Measurements from ENCODE around the gene DCTPP1.

Gene DCTPP1

DNA sequence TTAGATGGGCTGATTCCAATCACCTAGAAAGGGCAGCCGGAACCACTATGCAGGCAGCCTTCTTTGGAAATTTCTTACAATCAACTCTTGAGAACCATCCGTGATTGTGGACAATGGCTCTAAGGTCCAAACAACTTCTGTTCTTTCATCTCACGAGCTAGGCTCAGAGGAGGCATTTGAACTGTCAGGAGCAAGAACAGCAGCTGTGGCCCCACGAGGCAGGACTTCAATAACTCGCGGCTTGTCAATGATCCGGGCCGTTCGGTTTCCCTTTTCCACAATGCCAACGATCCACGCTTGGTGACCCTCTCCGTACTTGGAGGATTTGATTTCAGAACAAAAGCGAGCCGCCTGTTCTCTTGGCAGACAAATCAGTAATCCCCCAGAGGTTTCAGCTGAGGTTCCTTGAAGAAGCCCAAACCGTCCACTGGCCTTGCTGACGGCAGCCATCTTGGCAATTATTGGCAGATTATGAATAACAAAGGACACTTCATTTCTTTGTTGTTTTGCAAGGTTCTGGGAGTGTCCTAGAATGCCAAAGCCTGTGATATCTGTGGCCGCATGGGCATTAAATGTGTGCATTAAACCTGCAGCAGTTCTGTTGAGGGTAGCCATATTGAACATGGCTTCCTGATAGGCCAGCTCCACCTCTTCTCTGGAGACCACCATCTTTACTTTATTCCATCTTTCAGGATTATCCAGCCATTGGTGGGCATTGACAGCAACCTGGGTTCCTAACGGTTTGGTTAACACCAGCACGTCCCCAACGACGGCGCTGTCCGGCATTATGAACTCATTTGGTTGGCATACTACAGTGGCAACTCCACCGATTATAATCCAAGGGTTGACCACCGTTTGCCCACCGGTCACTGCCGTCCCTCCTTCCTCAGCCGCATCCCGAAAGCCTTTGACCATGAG is 14.7 kb upstream of the DCTPP1 start:
- DNase-seq (ENCODE audit: low spot score) = no peak
- POLR2A ChIA-PET (ENCODE audit: low non-redundant PET) = interaction anchor here (0.6 to 1.1 kb wide), 3 partner anchors 11 to 123 kb away, joined by 3 to 4 read pairs (median 3); no protein-coding TSS in a partner anchor
- CTCF ChIA-PET = interaction anchor here (0.6 kb wide), 1 partner anchor 98 kb away, joined by 3 read pairs; no protein-coding TSS in a partner anchor
- H3K27ac ChIP-seq = peak overlapping the region; percentile 87
- TF ChIP-seq CTCF (conservative IDR thresholded peaks at IDR 0.05; ENCODE audit: low read depth) = no peak

GRCh38 chr16:30443631-30444030 is 13.8 kb upstream of the DCTPP1 start:
- no peak for DNase-seq (ENCODE audit: low spot score)
- TF ChIP-seq CTCF (conservative IDR thresholded peaks at IDR 0.05; ENCODE audit: low read depth) = no peak
- H3K27ac ChIP-seq = no peak overlapping the region
- CTCF ChIA-PET = no interaction called here
- POLR2A ChIA-PET (ENCODE audit: low non-redundant PET) = no interaction called here

DNA sequence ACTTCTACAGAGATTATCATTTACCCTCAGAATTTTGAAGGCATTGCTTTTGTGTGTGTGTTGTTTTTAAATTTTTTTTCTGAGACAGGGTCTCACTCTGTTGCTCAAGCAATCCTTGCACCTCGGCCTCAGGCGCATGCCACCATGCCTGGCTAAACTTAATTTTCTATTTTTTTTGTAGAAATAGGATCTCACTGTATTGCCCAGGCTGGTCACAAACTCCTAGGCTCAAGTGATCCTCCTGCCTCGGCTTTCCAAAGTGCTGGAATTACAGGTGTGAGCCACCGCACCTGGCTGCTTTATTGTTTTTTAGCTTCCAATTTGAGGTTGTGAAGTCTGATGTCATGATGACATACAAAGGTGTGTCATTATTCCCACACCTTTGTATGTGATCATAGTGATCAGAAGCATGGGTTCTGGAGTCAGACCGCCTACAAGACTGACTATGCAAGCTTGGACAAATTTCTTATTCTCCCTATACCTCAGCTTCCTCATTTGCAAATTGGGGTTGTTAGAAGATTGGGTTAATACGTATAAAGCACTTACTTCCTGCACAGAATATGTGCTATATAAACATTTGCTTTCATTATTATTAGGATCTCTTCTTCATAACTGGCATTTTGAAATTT is 10.0 kb upstream of the DCTPP1 start:
- no peak overlapping the region for H3K27ac ChIP-seq
- TF ChIP-seq CTCF (conservative IDR thresholded peaks at IDR 0.05; ENCODE audit: low read depth) = no peak
- CTCF ChIA-PET = no interaction called here
- DNase-seq (ENCODE audit: low spot score) = no peak
- POLR2A ChIA-PET (ENCODE audit: low non-redundant PET) = no interaction called here

DNA sequence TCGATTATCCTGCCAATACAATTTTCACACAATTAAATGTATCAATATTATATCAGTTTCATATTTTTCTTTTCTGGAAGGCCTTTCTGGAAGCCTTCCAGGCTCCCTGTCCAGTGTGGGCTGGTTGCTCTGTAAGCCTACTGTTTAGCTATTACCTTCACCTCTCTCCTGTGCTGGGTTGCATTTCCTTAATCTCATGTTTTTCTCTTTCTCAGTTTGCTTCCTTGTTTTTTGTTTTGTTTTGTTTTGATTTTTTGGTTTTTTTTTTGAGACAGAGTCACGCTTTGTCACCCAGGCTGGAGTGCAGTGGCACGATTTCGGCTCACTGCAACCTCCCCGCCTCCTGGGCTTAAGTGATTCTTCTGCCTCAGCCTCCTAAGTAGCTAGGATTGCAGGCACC is 9.0 kb upstream of the DCTPP1 start:
- CTCF ChIA-PET = no interaction called here
- H3K27ac ChIP-seq = no peak overlapping the region
- POLR2A ChIA-PET (ENCODE audit: low non-redundant PET) = interaction anchor here (0.6 kb wide), 1 partner anchor 63 kb away, joined by 14 read pairs; no protein-coding TSS in a partner anchor

DNA sequence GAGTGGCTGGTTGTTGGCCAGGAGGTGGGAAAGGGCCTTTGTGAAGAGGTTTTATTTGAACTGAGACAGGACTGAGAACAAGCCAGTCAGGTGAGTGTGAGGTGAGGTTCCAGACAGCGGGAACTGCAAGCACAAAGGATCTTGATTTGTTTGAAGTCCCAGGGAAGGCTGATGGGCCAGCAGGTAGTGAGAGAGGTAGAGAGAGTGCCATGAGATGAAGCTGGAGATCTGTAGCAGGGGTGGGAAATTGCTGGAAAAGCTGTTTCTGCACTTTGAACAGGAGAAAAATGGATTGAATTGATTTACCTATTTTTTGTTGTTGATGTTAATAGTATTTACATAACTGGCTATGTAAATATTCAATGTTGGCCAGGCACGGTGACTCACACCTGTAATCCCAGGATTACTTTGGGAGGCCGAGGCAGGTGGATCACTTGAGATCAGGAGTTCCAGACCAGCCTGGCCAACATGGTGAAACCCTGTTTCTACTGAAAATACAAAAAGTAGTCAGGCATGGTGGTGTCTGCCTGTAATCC is 7.7 kb upstream of the DCTPP1 start:
- ChIA-PET POLR2A (ENCODE audit: low non-redundant PET) (interaction anchor here (0.6 kb wide), 1 partner anchor 22 kb away, joined by 5 read pairs; no protein-coding TSS in a partner anchor), CTCF (interaction anchor here (0.7 kb wide), 1 partner anchor 331 kb away, joined by 4 read pairs; no protein-coding TSS in a partner anchor)
- no peak overlapping the region for H3K27ac ChIP-seq
- no peak for TF ChIP-seq CTCF (conservative IDR thresholded peaks at IDR 0.05; ENCODE audit: low read depth)
- DNase-seq (ENCODE audit: low spot score) = no peak

More for the DNA sequence above, 9.0 kb upstream of the DCTPP1 start:
- no peak for DNase-seq (ENCODE audit: low spot score)
- no peak for TF ChIP-seq CTCF (conservative IDR thresholded peaks at IDR 0.05; ENCODE audit: low read depth)

GRCh38 chr16:30434852-30435251 is 5.0 kb upstream of the DCTPP1 start:
- no peak overlapping the region for H3K27ac ChIP-seq
- POLR2A ChIA-PET (ENCODE audit: low non-redundant PET) = no interaction called here
- CTCF ChIA-PET = no interaction called here
- no peak for TF ChIP-seq CTCF (conservative IDR thresholded peaks at IDR 0.05; ENCODE audit: low read depth)
- DNase-seq (ENCODE audit: low spot score) = no peak
